Hepatocyte (in vitro differentiated cells): Measurements from ENCODE around the gene VPS54. TPM values are rescaled to one million over a fixed set of nuclear protein-coding genes. Genes with fewer than 3 reads are reported as not detected.
"Not testable (repeated sequence)": the region's sequence is repeated elsewhere in the genome, so short reads cannot be mapped to it uniquely, and the experiment has no call there.

Experiments used
- DNase-seq: peaks from one replicate; pipeline ENCODE4 v3.0.0-alpha.2; 2016; ENCODE audit warnings: low spot score
- H2AFZ ChIP-seq: fragments of 200-600 bp; sonication (generic); 2 replicates; pipeline ENCODE4 v1.6.0; 2016; ENCODE audit warnings: antibody characterized with exemption, mild to moderate bottlenecking
- H3K27ac ChIP-seq: fragments of 200-600 bp; sonication (generic); 2 replicates; pipeline ENCODE4 v1.5.1; 2016; ENCODE audit warnings: mild to moderate bottlenecking
- H3K27me3 ChIP-seq: fragments of 200-600 bp; sonication (generic); 2 replicates; pipeline ENCODE4 v1.6.1; 2016
- H3K36me3 ChIP-seq: fragments of 200-600 bp; sonication (generic); replicated peaks from 2 replicates; pipeline ENCODE4 v1.5.1; 2016; ENCODE audit warnings: low read depth; ENCODE audit not compliant: insufficient read depth
- H3K4me1 ChIP-seq: fragments of 200-600 bp; sonication (generic); 2 replicates; pipeline ENCODE4 v1.5.1; 2016; ENCODE audit warnings: mild to moderate bottlenecking, moderate library complexity; ENCODE audit not compliant: insufficient read depth
- H3K4me2 ChIP-seq: fragments of 200-600 bp; sonication (generic); 2 replicates; pipeline ENCODE4 v1.6.0; 2016
- H3K4me3 ChIP-seq: fragments of 200-600 bp; sonication (generic); 2 replicates; pipeline ENCODE4 v1.5.1; 2016; ENCODE audit warnings: mild to moderate bottlenecking
- H3K79me2 ChIP-seq: fragments of 200-600 bp; sonication (generic); 2 replicates; pipeline ENCODE4 v1.6.0; 2017; ENCODE audit warnings: mild to moderate bottlenecking
- H3K9me2 ChIP-seq: fragments of 200-600 bp; sonication (generic); replicated peaks from 2 replicates; pipeline ENCODE4 v1.6.0; 2017; ENCODE audit warnings: mild to moderate bottlenecking; ENCODE audit not compliant: insufficient read depth
- H3K9me3 ChIP-seq: fragments of 200-600 bp; sonication (generic); 2 replicates; pipeline ENCODE4 v1.5.1; 2016; ENCODE audit warnings: low read depth, mild to moderate bottlenecking
- H4K20me1 ChIP-seq: fragments of 200-600 bp; sonication (generic); 2 replicates; pipeline ENCODE4 v1.6.0; 2016; ENCODE audit warnings: mild to moderate bottlenecking; ENCODE audit not compliant: insufficient read depth, poor library complexity, severe bottlenecking
- CTCF ChIP-seq: fragments of 200-600 bp; sonication (generic); IDR thresholded peaks from 2 replicates; pipeline ENCODE4 v1.5.1; 2016; ENCODE audit warnings: antibody characterized with exemption, mild to moderate bottlenecking; ENCODE audit not compliant: poor library complexity
- EZH2 ChIP-seq: fragments of 200-600 bp; sonication (generic); IDR thresholded peaks from 2 replicates; pipeline ENCODE4 v1.6.1; 2016; ENCODE audit warnings: antibody characterized with exemption, mild to moderate bottlenecking, borderline replicate concordance
- EZH2phosphoT487 ChIP-seq: fragments of 200-600 bp; sonication (generic); IDR thresholded peaks from one replicate; pipeline ENCODE4 v1.6.1; 2018; ENCODE audit warnings: antibody characterized with exemption, mild to moderate bottlenecking, low read depth, moderate library complexity; ENCODE audit not compliant: unreplicated experiment, severe bottlenecking
- WGBS: methylation state at CpG from one replicate; pipeline ENCODE4 v1.1.6; 2016; ENCODE audit warnings: low lambda C conversion rate; ENCODE audit errors: missing lambda C conversion rate; 5-methylcytosine and 5-hydroxymethylcytosine counted together
- polyA plus RNA-seq: library from polyadenylated mRNA; unstranded; fragments of >200 nt; fragmentation: Nextera tagmentation; extraction: Ambion mirVana; gene quantifications from 2 replicates; pipeline ENCODE4 v1.2.1, GENCODE V29; 2016
- total RNA-seq: library from RNA; depleted of rRNA; stranded (reverse); fragments of >200 nt; gene quantifications from 2 replicates; pipeline ENCODE4 v1.2.3, GENCODE V29; 2014

Gene VPS54
- total and polyA plus RNA-seq, 2 experiments from 2014 or later: 14.5 to 40.5 TPM

GRCh38 chr2:63990072-63990471, 29.2 kb downstream of the VPS54 start:
- H3K4me1 ChIP-seq: peaks cover 9% of the 10 kb centered on the region
- no peak overlapping the region for H3K4me2 ChIP-seq
- TF ChIP-seq EZH2phosphoT487: no peak
- no peak for TF ChIP-seq CTCF
- TF ChIP-seq EZH2: no peak
- H3K4me3 ChIP-seq: no peak overlapping the region
- no peaks in the 10 kb centered on the region for H4K20me1 ChIP-seq
- no peaks in the 10 kb centered on the region for H3K36me3 ChIP-seq
- H3K27ac ChIP-seq: no peak overlapping the region
- 94% methylated on average over 12 of the region's 12 CpGs for WGBS
- no peaks in the 10 kb centered on the region for H3K27me3 ChIP-seq
- H3K9me3 ChIP-seq: no peaks in the 10 kb centered on the region
- H3K79me2 ChIP-seq: peaks cover 81% of the 10 kb centered on the region
- no peak for DNase-seq
- no peak overlapping the region for H2AFZ ChIP-seq
- H3K9me2 ChIP-seq: no peaks in the 10 kb centered on the region

- H3K79me2 ChIP-seq: peaks cover 88% of the 10 kb centered on the region
- DNase-seq, H3K9me3 ChIP-seq, H3K4me2 ChIP-seq, H3K27me3 ChIP-seq, H3K4me3 ChIP-seq, H2AFZ ChIP-seq, H4K20me1 ChIP-seq, H3K36me3 ChIP-seq, H3K9me2 ChIP-seq, H3K27ac ChIP-seq: not testable (repeated sequence)
- WGBS: 94% methylated on average over 12 of the region's 12 CpGs
- H3K4me1 ChIP-seq: peaks cover 15% of the 10 kb centered on the region
Observed at GRCh38 chr2:63988842-63989436, 30.3 kb downstream of the VPS54 start.

DNA sequence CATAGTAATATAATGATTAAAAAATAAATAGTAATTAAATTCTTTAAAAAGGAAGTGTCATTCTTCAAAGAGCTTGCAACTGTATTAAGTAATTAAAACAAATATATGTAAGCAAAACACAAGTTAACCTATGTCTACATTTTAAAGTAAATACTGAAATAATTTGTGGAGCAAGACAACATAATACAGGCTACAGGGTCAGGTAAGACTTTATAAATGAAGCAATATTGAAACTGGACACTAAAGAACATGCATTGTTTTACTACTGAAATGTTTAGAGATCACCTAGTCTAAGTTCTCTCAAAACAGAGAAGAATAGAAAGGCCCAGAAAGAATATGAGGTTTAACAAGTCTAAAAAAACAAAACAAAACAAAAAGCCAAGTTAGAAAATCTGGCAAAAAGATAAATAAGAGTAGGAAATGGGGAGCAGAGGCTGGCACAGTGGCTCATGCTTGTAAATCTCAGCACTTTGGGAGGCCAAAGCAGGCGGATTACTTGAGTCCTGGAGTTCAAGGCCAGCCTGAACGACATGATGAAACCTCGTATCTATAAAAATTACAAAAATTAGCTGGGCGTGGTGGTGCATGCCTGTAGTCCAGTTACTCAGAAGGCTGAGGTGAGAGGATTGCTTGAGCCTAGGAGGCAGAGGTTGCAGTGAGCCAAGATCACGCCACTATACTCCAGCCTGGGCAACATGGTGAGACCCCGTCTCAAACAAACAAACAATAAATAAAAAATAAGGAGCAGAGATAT, 34.4 kb downstream of the VPS54 start:
- Histone ChIP-seq H3K79me2 (peaks cover 64% of the 10 kb centered on the region), H3K27ac (peak overlapping the region; percentile 51)
- 67% methylated on average over 6 of the region's 6 CpGs for WGBS

More for the DNA sequence above, 34.4 kb downstream of the VPS54 start:
- DNase-seq: no peak
- no peak overlapping the region for H3K4me3 ChIP-seq
- H2AFZ ChIP-seq: no peak overlapping the region
- H3K4me2 ChIP-seq: no peak overlapping the region
- no peaks in the 10 kb centered on the region for H4K20me1 ChIP-seq
- no peaks in the 10 kb centered on the region for H3K9me2 ChIP-seq
- H3K4me1 ChIP-seq: peaks cover 8% of the 10 kb centered on the region
- TF ChIP-seq CTCF (no peak), EZH2phosphoT487 (no peak), EZH2 (no peak)
- no peaks in the 10 kb centered on the region for H3K27me3 ChIP-seq
- no peaks in the 10 kb centered on the region for H3K36me3 ChIP-seq
- no peaks in the 10 kb centered on the region for H3K9me3 ChIP-seq
